Skeletal muscle cell (primary cell): Measurements from ENCODE around the gene ZNF136.

Experiments used
- DNase-seq: peaks from one replicate; pipeline ENCODE4 v3.0.0-alpha.2; 2010; ENCODE audit warnings: low read depth
- H3K4me3 ChIP-seq: 2 replicates; pipeline ENCODE4 v1.5.1; 2011; ENCODE audit warnings: low read depth, mild to moderate bottlenecking, control low read depth, low read length, moderate library complexity

Gene ZNF136

DNA sequence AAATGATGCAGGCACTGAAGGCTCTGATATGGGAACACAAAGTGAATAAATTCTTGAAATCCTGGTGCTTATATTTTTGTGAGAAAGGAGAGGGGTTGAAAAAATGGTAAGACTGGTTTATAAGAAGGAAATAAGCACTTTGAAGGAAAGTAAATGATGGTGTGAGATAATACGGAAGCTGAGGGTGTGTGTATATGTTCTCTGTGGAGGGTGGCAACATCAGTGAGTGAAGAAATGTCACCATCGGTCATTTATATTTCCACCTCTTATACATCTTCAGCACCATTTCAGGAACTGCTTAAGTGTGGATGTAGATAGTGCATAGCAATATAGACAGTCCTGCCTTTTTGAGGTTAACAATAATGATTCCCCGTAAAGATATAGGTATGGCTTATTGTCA is 17.5 kb downstream of the ZNF136 start:
- DNase-seq, result no peak
- H3K4me3 ChIP-seq, result no peak overlapping the region

DNA sequence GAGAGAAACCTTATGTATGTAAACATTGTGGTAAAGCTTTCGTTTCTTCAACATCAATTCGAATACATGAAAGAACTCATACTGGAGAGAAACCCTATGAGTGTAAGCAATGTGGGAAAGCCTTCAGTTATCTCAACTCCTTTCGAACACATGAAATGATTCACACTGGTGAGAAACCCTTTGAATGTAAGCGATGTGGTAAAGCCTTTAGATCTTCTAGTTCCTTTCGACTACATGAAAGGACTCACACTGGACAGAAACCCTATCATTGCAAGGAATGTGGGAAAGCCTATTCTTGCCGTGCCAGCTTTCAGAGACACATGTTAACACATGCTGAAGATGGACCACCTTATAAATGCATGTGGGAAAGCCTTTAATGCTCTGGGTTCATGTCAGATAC is 24.7 kb downstream of the ZNF136 start:
- no peak overlapping the region for H3K4me3 ChIP-seq
- DNase-seq, result no peak

DNA sequence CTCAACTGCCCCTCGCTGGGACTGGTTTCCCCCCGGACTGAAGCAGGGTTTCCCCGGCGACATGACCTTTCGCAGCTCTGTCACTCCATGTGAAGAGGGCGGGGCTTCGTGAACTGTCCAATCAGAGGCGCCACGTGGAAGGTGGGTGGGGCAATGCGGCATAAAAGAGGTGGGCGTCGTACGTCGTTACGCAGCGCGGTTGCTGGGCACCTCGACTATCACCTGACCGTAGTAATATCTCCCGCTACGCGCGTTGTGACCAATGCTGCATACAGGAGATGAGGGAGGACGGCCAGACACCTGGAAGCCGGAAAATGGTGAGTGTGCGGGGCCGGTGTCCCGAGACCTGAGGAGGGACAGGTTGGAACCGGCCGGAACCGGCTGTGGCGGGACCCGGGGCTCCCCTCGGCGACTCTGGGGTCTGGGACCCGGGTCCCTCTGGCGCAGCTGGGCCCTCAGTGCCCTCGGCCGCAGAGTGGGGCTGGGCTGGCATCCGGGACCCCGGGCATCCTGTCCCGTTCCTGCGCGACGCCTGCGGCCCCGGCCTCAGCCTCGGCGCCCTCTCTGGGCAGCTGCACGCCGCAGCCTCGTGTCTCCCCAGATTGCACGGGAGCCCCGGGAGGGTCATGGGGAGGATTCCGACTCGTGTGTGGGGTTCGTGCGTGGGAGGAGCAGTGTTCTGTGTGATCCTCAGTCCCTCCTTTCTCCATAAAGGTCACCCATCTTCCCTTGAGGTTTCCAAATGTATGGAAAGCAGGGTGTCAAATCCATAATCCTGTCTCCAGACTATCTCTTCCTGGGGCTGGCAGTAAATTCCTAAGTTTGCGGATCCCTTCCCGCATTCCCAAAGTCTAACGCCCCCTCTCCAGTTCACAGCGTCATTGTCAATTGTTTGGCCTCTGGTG is 32.2 kb downstream of the ZNF136 start:
- peak overlapping the region; percentile 45 for H3K4me3 ChIP-seq
- peak; percentile 8 for DNase-seq

DNA sequence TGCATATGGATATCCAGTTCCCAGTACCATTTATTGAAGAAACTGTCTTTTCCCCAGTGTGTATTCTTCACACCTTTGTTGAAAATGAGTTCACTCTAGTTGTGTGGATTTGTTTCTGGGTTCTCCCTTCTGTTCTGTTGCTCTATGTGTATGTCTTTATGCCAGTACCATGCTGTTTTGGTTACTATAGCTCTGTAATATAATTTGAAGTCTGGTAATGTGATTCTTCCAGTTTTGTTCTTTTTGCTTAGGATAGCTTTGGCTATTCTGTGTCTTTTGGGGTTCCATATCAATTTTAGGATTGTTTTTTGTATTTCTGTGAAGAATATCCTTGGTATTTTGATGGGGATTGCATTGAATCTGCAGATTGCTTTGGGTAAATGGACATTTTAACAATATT is 35.2 kb downstream of the ZNF136 start:
- no peak for DNase-seq
- no peak overlapping the region for H3K4me3 ChIP-seq

DNA sequence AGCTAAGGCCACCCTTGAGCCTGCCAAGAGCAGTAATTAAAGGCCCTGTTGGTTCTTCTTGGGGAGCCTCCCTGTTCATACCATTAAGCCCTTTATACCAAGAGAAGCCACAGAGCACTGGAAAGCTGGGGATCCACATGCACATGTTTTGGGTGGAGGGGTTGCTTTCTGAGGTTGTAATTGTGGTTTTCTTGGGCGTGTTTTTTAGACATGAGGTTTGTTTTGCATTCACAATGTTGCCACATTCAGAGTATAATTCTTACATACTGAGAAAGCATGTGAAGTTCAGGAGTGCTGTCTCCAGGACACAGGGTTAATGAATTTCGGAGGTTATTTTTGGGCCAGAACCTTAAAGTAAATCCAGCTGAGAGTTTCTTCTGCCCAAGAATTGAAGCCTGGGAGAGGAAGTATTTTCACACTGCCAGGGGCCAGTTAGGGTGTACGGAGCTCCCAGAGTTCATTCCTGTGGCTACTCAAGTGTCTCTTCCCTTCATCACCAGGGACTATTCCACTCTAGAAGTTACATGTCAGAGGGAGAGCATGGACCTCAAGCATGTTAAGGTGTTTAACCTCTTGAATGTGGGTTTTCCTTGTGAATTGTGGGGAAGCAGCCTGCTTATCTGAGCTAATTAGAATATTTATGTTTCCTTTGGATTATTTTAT is 37.0 kb downstream of the ZNF136 start:
- no peak overlapping the region for H3K4me3 ChIP-seq
- DNase-seq, result no peak

DNA sequence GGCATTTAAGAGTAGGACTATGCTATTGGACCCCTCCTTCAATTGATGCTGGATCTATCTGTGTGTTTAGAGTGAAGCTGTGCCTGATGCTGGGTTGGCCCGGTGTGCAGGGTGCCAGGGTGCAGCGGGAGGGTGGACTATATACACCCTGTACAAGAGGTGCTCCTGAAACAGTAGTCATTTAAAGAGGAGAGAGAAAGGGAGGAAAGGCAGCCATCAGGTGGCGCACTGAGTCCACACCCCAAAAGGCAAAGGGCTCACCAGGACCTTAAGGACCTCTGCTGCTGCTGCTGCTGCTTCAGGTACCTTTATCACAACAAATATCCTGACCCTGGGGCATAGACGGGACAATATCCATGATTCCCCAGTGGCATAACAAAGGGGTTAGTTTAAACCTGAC is 39.4 kb downstream of the ZNF136 start:
- DNase-seq, result no peak
- H3K4me3 ChIP-seq, result no peak overlapping the region

DNA sequence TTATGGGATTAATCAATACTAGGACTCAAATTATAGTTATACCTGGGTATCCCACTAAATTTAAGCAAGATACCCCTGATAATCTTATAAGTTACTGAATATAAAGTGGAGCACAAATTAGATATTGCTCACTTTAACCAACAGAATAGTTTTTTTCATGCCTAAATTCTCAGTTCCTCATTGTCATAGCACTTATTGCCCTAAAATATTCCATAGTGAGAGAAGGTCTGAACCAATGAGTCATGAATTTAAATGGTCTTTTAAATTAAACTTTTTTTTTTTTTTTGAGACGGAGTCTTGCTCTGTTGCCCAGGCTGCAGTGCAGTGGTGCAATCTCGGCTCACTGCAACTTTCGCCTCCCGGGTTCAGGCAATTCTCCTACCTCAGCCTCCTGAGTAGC is 42.4 kb downstream of the ZNF136 start:
- H3K4me3 ChIP-seq, result no peak overlapping the region
- DNase-seq, result no peak

DNA sequence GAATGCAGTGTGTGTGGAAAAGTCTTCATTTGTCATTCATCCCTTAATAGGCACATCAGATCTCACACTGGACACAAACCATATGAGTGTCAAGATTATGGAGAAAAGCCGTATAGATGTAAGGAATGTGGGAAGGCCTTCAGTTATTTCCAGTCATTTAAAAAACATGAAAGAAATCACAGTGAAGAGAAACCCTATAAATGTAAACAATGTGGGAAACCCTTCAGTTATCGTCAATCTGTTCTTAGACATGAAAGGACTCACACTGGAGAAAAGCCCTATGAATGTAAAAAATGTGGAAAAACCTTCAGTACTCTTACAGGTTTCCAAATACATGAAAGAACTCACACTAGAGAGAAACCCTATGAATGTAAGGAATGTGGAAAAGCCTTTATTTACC is 45.3 kb downstream of the ZNF136 start:
- DNase-seq, result no peak
- no peak overlapping the region for H3K4me3 ChIP-seq

DNA sequence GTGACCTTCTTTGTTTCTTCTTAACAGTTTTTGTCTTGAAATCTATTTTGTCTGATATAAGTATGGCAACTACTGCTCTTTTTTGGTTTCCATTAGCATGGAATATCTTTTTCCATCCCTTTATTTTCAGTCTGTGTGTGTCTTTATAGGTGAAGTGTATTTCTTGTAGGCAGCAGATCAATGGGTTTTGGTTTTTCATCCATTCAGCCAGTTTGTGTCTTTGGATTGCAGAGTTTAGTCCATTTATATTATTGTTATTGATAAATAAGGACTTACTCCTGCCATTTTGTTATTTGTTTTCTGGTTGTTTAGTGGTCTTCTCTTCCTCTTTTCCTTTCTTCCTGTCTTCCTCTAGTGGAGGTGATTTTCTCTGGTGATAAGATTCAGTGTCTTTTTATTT is 54.4 kb downstream of the ZNF136 start:
- DNase-seq, result no peak
- no peak overlapping the region for H3K4me3 ChIP-seq

DNA sequence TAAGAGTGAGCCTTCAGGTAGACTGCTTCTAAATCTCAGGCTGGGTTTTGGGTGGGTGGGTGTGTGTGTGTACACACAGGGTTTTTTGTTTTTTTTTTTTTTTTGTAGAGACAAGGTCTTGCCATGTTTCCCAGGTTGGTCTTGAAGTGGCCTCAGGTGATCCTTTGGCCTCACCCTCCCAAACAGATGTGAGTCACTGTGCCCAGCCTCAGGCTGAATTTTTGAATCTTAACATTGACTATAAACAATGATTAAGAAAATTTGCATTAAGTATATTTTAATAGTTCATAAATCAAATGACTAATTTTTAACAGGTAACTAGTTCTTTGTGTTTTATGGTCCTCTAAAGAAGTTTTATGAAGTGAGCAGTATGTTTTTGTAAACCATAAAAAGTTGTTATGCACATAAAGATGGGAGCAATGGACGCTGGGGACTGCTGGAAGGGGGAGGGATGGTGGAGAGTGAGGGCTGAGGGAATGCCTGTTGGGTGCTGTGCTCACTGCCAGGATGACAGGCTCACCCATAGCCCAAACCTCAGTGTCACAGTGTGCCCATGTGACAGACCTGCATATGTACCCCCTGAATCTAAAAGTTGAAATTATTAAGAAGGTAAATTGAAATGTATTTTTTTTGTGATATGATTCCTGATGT is 60.2 kb downstream of the ZNF136 start:
- H3K4me3 ChIP-seq, result no peak overlapping the region
- no peak for DNase-seq

DNA sequence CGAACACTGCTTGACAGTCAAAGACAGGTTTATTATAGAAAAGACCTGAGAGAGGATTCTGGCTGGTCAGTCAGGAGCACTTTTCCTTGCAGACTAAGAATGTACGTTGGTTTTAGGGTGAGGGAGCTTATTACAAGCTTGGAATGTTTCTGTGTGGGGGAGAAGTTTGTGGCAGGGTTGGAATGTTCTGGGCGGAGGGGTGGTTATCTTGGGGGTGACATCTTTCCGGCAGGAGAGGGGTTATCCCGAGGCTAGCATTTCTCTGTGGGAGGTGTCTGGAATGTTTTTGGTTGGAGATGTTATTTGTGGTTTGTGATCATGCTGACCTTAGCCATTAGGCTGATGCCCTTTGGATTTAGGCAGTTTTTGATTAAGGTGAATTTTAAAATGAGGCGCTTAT is 61.8 kb downstream of the ZNF136 start:
- DNase-seq, result no peak

DNA sequence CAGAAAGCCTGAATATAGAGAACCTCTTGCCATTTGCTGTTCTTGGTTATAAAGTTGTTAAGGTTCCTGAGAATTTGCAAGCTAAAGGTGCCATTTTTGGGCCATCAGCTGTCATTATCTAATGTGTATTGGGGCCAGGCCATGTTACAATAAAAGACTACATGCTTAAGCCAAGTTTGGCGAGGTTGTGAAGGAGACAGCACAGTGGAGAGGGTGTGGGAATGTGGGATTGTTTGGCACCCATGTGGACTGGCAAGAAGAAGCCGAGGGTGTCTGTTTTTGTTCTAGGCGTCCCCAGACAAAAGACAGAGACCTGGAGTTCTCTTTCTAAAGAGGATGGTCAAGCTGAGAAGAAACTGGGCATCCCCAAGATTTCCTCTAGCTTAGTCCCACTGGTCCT is 67.1 kb downstream of the ZNF136 start:
- no peak for DNase-seq
- no peak overlapping the region for H3K4me3 ChIP-seq

More for the DNA sequence above, 61.8 kb downstream of the ZNF136 start:
- no peak overlapping the region for H3K4me3 ChIP-seq

DNA sequence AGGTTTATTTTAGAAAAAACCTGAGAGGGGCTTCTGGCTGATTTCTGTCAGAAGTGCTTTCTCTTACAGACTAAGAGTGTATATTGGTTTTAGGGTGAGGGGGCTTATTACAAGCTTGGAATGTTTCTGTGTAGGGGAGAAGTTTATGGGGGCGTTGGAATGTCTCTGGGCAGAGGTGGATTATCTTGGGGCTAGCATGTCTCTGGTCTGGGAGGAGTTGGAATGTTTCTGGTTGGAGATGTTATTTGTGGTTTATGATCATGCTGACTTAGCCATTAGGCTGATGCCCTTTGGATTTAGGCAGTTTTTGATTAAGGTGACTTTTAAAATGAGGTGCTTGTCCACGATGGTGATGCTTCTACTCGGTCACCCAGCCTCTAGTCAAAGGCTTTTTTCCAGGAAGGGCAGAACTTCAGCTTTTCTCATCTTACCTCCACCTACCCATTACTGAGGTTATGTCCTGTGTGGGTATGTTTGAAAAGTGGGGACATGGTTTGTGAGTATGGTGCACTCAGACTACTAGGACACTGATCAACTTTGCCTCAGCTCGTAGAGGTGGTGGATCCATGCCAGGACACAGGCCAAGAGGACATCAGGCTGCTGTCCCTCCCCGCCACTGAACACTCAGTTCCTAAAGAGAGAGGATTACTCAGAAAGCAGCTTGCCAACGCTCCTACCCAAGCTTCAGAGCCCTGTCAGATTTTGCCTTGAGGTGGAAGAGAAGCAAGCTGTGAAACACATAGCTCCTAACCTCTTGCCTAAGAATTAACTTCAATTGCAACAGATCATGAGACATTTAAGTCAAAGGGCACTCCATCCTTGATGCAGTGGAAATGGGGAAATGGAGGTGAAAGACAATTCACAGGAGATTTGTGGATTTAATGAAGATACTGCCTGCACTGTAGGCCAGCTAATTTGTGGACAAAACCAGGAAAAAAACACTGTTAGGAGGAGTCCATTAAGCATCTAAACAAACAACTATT is 68.1 kb downstream of the ZNF136 start:
- no peak for DNase-seq
- H3K4me3 ChIP-seq, result no peak overlapping the region

DNA sequence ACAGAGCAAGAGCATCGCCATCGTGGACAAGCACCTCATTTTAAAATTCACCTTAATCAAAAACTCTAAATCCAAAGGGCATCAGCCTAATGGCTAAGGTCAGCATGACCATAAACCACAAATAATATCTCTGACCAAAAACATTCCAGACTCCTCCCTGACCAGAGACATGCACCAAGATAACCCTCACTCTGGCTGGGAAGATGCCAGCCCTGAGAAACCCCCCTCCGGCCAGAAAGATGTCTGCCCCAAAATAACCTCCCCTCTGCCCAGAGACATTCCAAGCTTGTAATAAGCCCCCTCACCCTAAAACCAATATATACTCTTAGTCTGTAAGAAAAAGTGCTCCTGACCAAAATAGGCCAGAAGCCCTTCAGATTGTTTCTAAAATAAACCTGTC is 70.1 kb downstream of the ZNF136 start:
- H3K4me3 ChIP-seq, result no peak overlapping the region
- DNase-seq, result no peak

DNA sequence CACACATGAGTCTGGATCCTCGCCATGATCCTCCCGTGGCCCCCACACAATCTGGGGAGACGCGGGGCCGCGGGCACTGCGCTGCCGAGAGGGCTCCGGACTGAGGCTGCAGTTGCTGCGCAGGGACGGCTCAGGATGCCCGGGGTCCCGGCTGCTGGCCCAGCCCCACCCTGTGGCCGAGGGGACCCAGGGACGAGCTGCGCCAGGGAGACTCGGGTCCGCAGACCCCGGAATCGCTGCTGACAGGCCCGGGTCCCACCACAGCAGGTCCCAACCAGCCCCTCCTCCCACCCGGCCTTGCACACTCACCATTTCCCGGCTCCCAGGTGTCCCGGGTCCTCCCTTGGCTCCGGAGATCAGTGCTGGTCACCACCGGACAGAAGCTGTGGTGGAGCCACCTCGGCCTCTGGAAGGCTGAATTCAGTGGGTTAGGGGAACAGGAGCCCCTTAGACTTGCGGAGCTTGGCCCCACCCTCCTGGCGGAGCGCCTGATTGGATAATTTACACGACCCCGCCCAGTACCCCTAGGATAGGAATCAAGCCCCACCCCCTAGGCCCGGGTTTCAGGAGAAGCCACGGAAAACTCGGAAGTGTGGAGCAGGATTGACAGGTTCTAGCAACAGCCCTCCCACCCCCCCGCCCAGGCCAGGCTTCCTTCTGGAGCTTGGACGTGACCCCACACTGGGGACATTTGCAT is 74.4 kb downstream of the ZNF136 start:
- no peak overlapping the region for H3K4me3 ChIP-seq
- no peak for DNase-seq
